HG02759 (cell line): ENCODE measurements around the gene SMIM45.

Experiments
- ATAC-seq: cut with Tn5 transposase; IDR thresholded peaks from one replicate; pipeline ENCODE4 v1.9.1; 2021; ENCODE audit warnings: mild to moderate bottlenecking, moderate library complexity; ENCODE audit not compliant: unreplicated experiment

SMIM45 gene

GRCh38 chr22:41966607-41967240 is 14.8 kb downstream of the SMIM45 start:
- no peak for ATAC-seq

- ATAC-seq = no peak
These were observed 16.7 kb downstream of the SMIM45 start for GRCh38 chr22:41968601-41969000.

- ATAC-seq = no peak
These were observed 17.2 kb downstream of the SMIM45 start, which contains the start of gene SEPTIN3 for GRCh38 chr22:41969110-41969646. SEPTIN3 (plus strand) TSS chr22:41969443; CDS start chr22:41971493, 2,050 bp downstream.

GRCh38 chr22:41970601-41971000 is 18.7 kb downstream of the SMIM45 start:
- no peak for ATAC-seq

GRCh38 chr22:41971431-41971830 is 19.5 kb downstream of the SMIM45 start:
- ATAC-seq = no peak

GRCh38 chr22:41974691-41975290 is 22.8 kb downstream of the SMIM45 start:
- no peak for ATAC-seq

GRCh38 chr22:41975299-41976069 is 23.5 kb downstream of the SMIM45 start:
- ATAC-seq = no peak

- no peak for ATAC-seq
These were observed 24.3 kb downstream of the SMIM45 start for GRCh38 chr22:41976070-41976901.

GRCh38 chr22:41976961-41977566 is 25.1 kb downstream of the SMIM45 start:
- ATAC-seq = no peak

GRCh38 chr22:41978732-41979131 is 26.8 kb downstream of the SMIM45 start:
- ATAC-seq = no peak

- ATAC-seq = no peak
These were observed 27.7 kb downstream of the SMIM45 start for GRCh38 chr22:41979423-41980250.

- ATAC-seq = no peak
These were observed 30.9 kb downstream of the SMIM45 start for GRCh38 chr22:41982865-41983264.

GRCh38 chr22:41983513-41984405 is 31.8 kb downstream of the SMIM45 start:
- no peak for ATAC-seq

GRCh38 chr22:41987276-41987675 is 35.3 kb downstream of the SMIM45 start:
- ATAC-seq = no peak

GRCh38 chr22:41989246-41989645 is 37.3 kb downstream of the SMIM45 start:
- no peak for ATAC-seq

- ATAC-seq = no peak
These were observed 39.2 kb downstream of the SMIM45 start for GRCh38 chr22:41991111-41991510.

GRCh38 chr22:41992496-41992895 is 40.5 kb downstream of the SMIM45 start:
- no peak for ATAC-seq

GRCh38 chr22:41995211-41995610 is 43.3 kb downstream of the SMIM45 start:
- no peak for ATAC-seq

GRCh38 chr22:41996826-41997225 is 44.9 kb downstream of the SMIM45 start:
- ATAC-seq = no peak
